ENCODE data around the gene XYLT1. TPM values are rescaled to one million over a fixed set of nuclear protein-coding genes. Genes with fewer than 3 reads are reported as not detected.

Gene XYLT1
- total RNA-seq, 1 donor from 2014 or later: 17.0 TPM

- DNase-seq (ENCODE audit: low spot score): no peak
Observed at GRCh38 chr16:17152311-17152710, 318.4 kb downstream of the XYLT1 start.

GRCh38 chr16:17151335-17151734 lies 319.4 kb downstream of the XYLT1 start:
- no peak for DNase-seq (ENCODE audit: low spot score)

DNA sequence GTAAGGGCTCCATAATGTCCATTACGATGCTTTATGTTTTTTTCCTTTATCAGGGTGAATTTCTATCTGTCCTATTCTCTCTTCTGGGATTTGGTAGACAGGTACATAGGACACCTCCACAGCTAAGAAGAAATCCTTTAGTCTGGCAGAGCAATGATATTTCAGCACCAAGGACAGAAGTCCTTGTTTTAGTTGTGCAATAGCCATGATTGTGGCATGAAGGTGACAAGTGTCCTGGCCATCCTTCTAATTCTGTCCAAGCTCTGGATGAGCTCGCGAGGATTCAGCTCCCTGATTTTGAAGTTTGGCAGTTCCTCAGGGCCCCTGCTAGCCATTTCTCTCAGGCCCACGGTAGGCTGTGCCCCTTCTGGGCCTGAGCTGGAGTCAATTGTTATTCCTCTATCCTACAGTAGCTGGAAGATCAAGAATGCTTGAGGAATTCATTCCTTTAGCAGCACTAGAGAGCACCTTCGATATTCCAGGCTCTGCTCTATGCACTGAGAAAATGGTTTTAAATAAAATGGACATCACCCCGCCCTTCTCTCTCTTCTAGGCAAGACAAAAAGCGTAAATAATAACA lies 320.8 kb downstream of the XYLT1 start:
- no peak for DNase-seq (ENCODE audit: low spot score)

- no peak for DNase-seq (ENCODE audit: low spot score)
Observed at GRCh38 chr16:17147942-17148341, 322.8 kb downstream of the XYLT1 start.

GRCh38 chr16:17145029-17145428 lies 325.7 kb downstream of the XYLT1 start:
- no peak for DNase-seq (ENCODE audit: low spot score)

DNA sequence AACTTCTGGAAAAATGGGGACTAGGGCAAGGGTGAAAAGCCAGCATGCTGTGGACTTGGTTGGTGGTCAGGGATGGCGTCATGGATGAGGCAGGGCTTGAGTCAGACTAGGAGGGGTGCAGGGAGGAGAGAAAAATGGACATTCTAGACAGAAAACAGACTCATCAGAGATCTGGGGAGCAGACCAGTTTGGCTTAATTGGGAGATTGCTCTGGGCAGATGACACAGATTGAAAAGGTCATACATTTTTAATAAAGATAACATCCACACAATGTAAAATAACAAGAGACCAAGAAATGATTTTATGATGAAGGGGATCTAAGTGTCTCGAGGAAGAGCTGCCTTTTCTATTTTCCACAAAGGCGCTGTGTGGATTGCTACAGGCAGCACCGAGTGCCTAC lies 326.3 kb downstream of the XYLT1 start:
- DNase-seq (ENCODE audit: low spot score): no peak

- no peak for DNase-seq (ENCODE audit: low spot score)
Observed at GRCh38 chr16:17143546-17144419, 327.0 kb downstream of the XYLT1 start.

GRCh38 chr16:17138801-17139200 lies 332.0 kb downstream of the XYLT1 start:
- DNase-seq (ENCODE audit: low spot score): no peak

DNA sequence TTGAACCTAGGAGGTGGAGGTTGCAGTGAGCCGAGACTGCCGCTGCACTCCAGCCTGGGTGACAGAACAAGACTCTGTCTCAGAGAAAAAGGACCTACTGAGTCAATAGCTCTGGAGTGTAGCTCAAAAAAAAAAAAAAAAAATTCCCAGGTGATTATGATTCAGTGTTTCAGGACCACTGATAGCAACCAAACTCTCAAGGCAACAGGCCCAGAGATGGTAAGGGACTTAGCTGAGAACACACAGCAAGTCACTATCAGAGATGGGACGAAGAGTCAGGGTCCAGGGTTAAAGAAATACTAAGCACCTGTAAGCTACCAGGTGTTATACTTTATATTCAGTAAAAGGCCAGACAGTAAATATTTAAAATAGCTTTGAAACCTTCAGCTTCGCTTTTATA lies 335.3 kb downstream of the XYLT1 start:
- no peak for DNase-seq (ENCODE audit: low spot score)

DNA sequence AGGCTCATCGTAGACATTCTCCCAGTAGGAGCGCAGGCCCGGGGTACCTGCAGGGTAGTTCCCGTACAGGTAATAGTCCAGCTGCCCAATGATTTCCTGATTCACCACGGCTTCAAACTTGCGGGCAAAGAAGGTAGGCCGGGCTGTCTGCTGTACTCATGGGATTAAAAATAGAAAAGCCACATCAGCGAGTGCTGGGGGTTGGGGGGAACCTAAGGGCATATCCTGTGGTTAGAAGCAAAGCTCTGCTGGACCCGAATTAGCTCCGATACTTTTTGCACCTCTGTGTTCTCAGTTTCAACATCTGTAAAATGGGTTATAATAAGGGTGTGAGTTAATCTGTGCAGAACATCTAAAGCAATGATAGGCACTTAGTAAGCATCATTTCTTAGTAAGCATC lies 336.2 kb downstream of the XYLT1 start:
- DNase-seq (ENCODE audit: low spot score): no peak

- no peak for DNase-seq (ENCODE audit: low spot score)
Observed at GRCh38 chr16:17133851-17134250, 336.9 kb downstream of the XYLT1 start.

- no peak for DNase-seq (ENCODE audit: low spot score)
Observed at GRCh38 chr16:17131351-17131750, 339.4 kb downstream of the XYLT1 start.

- DNase-seq (ENCODE audit: low spot score): no peak
Observed at GRCh38 chr16:17130733-17131132, 340.0 kb downstream of the XYLT1 start.

DNA sequence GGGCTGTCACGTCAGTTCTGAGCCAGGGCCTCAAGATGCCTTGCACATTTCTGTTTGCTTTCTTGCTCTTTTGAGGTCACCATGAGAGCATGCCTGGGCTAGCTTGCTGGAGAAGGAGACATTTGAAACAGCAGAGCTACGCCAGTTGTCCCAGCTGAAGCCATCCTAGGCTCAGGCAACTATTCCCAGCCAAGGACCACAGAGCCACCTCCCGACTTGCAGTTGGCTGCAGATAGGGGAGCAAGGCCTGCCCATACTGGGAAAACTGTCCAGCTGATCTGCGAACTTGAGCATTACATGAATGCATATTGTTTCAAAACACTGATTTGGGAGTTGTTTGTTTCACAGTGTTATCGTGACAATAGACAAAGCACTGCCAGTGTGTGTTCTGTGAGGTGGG lies 340.8 kb downstream of the XYLT1 start:
- DNase-seq (ENCODE audit: low spot score): no peak

DNA sequence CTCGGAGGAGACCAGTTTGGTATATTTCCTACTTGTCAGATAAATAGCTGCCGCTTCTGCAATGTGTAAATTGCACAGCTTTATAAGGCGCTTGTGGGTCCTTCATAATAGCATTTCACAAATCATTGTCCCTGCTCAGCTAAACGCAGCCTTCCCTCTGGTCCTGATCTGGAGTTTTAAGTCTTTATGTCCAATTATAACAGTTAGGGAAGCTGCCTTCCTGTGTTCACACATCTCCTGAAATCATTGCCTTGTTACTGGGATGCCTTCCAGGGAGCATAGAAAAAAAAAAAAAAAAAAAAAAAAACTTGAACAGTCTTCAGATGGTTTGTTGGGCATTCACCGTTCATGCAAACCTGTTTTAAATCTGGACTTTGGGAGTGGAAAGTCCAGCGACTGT lies 342.0 kb downstream of the XYLT1 start:
- no peak for DNase-seq (ENCODE audit: low spot score)

DNA sequence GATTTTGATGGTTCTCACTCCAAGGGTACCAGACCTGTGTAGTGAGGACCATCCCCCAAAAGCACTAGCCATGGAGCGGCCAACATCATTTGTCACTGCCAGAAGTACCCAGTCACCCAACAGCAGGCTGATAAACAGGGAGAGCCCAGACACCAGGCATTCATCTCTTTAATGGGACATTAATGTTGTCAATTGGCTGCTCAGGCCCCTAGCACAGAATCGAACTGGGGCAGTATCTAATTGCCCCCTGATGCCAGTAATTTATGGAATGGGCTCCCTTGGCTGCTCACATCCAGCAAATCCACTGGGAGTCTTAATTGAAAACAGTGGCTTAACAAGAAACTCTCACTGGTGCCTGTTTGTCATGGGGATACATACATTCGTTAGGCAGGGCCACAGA lies 344.6 kb downstream of the XYLT1 start:
- no peak for DNase-seq (ENCODE audit: low spot score)

DNA sequence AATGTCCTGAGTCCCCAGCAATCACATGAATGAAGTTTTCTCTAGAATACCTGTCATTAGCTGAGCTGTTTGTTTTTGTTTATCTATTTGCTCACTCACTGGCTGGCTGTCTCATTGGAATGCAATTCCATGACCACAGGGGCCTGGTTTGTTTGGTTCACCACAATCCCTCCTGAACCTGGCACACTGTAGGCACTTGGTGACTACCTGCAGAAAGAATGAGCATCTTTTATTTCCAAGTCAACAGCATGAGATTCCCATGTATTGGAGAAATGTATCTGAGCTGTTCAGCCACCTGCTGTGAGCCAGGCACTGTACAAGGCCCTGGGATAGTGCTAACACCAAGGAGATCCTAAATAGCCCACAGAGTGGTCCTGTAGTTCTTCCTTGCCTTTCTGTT lies 345.1 kb downstream of the XYLT1 start:
- no peak for DNase-seq (ENCODE audit: low spot score)

DNA sequence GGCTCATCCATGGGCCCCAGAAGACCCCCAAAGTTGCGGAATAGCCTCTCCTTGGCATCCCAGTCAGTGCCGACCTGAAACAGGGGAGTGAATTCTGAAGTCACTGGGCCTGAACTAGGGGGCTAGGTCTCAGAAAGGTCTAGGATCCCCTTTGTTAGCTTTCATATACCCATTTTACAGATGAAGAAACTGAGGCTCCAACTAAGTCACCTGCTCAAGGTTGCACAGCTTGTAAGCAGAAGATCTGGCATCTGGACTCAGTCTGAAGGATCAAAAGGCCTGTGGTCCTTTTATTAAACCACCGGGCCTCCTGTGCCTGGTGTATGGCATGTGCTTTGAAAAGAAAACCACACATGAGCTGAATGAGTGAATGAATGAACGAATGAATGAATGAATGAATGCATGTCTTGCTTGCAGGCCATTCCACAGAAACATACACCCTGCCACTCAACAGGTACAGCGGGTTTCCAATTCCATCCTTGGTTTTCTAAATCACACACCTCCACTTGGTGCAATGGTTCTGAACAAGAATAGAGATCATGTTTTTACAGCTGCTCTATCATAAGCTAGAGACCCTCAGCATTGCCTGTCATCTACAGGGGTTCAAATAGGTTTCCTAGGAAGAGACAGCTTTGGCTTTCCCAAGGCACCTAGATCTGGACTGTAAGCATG lies 352.7 kb downstream of the XYLT1 start:
- no peak for DNase-seq (ENCODE audit: low spot score)

GRCh38 chr16:17116595-17117322 lies 354.0 kb downstream of the XYLT1 start:
- DNase-seq (ENCODE audit: low spot score): no peak

GRCh38 chr16:17109413-17109812 lies 361.3 kb downstream of the XYLT1 start:
- no peak for DNase-seq (ENCODE audit: low spot score)

- no peak for DNase-seq (ENCODE audit: low spot score)
Observed at GRCh38 chr16:17108596-17108995, 362.2 kb downstream of the XYLT1 start.

GRCh38 chr16:17107450-17107849 lies 363.3 kb downstream of the XYLT1 start:
- no peak for DNase-seq (ENCODE audit: low spot score)

Measured in ureter (tissue), 1 donor.